22Rv1 (cell line): ENCODE data around the gene ADCYAP1R1.

ENCODE experiments used
- ZFX ChIP-seq: fragments of 450-650 bp; IDR thresholded peaks from 2 replicates; pipeline ENCODE4 v1.6.1; 2017; ENCODE audit warnings: antibody characterized with exemption, borderline replicate concordance
- TF ChIP-seq, protein P1 (sequence below): fragments of 450-650 bp; IDR thresholded peaks from 2 replicates; pipeline ENCODE4 v1.5.1; 2017; ENCODE audit warnings: mild to moderate bottlenecking

- TF ChIP-seq, protein P1, sequence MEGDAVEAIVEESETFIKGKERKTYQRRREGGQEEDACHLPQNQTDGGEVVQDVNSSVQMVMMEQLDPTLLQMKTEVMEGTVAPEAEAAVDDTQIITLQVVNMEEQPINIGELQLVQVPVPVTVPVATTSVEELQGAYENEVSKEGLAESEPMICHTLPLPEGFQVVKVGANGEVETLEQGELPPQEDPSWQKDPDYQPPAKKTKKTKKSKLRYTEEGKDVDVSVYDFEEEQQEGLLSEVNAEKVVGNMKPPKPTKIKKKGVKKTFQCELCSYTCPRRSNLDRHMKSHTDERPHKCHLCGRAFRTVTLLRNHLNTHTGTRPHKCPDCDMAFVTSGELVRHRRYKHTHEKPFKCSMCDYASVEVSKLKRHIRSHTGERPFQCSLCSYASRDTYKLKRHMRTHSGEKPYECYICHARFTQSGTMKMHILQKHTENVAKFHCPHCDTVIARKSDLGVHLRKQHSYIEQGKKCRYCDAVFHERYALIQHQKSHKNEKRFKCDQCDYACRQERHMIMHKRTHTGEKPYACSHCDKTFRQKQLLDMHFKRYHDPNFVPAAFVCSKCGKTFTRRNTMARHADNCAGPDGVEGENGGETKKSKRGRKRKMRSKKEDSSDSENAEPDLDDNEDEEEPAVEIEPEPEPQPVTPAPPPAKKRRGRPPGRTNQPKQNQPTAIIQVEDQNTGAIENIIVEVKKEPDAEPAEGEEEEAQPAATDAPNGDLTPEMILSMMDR: no peak
- no peak for TF ChIP-seq ZFX
Measured at GRCh38 chr7:31054608-31055278, 2.6 kb downstream of the ADCYAP1R1 start.
